ENCODE data around the gene MT1A.

MT1A gene

GRCh38 chr16:56651586-56651985, 13.1 kb downstream of the MT1A start, which contains the start of gene MT1B:
Gene MT1B (plus strand): TSS chr16:56651886. CDS start chr16:56651954, 68 bp downstream.
- no peaks in the 10 kb centered on the region for H4K20me1 ChIP-seq (ENCODE audit: control insufficient read depth, insufficient read depth, low read depth, low read length)
- H3K27ac ChIP-seq (ENCODE audit: low read depth, low read length): no peak within 1 kb of the TSS
- H3K79me2 ChIP-seq (ENCODE audit: control insufficient read depth, low read length): no peaks in the 10 kb centered on the region
- no peak within 1 kb of the TSS for H3K4me3 ChIP-seq (ENCODE audit: low read length)
- H3K4me1 ChIP-seq (ENCODE audit: control insufficient read depth, low read length): no peaks in the 10 kb centered on the region
- H3F3A ChIP-seq (ENCODE audit: control insufficient read depth, insufficient read depth): no peaks in the 10 kb centered on the region
- H3K4me2 ChIP-seq (ENCODE audit: low read length): no peak within 1 kb of the TSS
- H3K9me2 ChIP-seq (replicated peaks; ENCODE audit: control insufficient read depth, low read length): no peaks in the 10 kb centered on the region
- no peaks in the 10 kb centered on the region for H3K36me3 ChIP-seq (ENCODE audit: control insufficient read depth, low read length)
- H3K9me3 ChIP-seq (ENCODE audit: control insufficient read depth, insufficient read depth, low read length): no peaks in the 10 kb centered on the region
- TF ChIP-seq CTCF (IDR thresholded peaks at IDR 0.05; ENCODE audit: low read depth, low read length, poor library complexity, severe bottlenecking) (no peak), EZH2phosphoT487 (IDR thresholded peaks at IDR 0.05; ENCODE audit: borderline replicate concordance, low read length) (no peak)
- peaks cover 40% of the 10 kb centered on the region for H3K27me3 ChIP-seq (ENCODE audit: control insufficient read depth, low read length)

GRCh38 chr16:56652600-56652999, 14.1 kb downstream of the MT1A start:
- no peak overlapping the region for H3K4me2 ChIP-seq (ENCODE audit: low read length)
- TF ChIP-seq EZH2phosphoT487 (IDR thresholded peaks at IDR 0.05; ENCODE audit: borderline replicate concordance, low read length): no peak
- TF ChIP-seq CTCF (IDR thresholded peaks at IDR 0.05; ENCODE audit: low read depth, low read length, poor library complexity, severe bottlenecking): no peak
- no peaks in the 10 kb centered on the region for H3K9me3 ChIP-seq (ENCODE audit: control insufficient read depth, insufficient read depth, low read length)
- no peaks in the 10 kb centered on the region for H3K79me2 ChIP-seq (ENCODE audit: control insufficient read depth, low read length)
- H3K9me2 ChIP-seq (replicated peaks; ENCODE audit: control insufficient read depth, low read length): no peaks in the 10 kb centered on the region
- peaks cover 35% of the 10 kb centered on the region for H3K27me3 ChIP-seq (ENCODE audit: control insufficient read depth, low read length)
- no peaks in the 10 kb centered on the region for H3F3A ChIP-seq (ENCODE audit: control insufficient read depth, insufficient read depth)
- no peak overlapping the region for H3K27ac ChIP-seq (ENCODE audit: low read depth, low read length)
- no peak overlapping the region for H3K4me3 ChIP-seq (ENCODE audit: low read length)
- no peaks in the 10 kb centered on the region for H3K36me3 ChIP-seq (ENCODE audit: control insufficient read depth, low read length)
- no peaks in the 10 kb centered on the region for H4K20me1 ChIP-seq (ENCODE audit: control insufficient read depth, insufficient read depth, low read depth, low read length)
- no peaks in the 10 kb centered on the region for H3K4me1 ChIP-seq (ENCODE audit: control insufficient read depth, low read length)

GRCh38 chr16:56653218-56653617, 14.8 kb downstream of the MT1A start:
- Histone ChIP-seq H3K27ac (ENCODE audit: low read depth, low read length) (no peak overlapping the region), H3K27me3 (ENCODE audit: control insufficient read depth, low read length) (peaks cover 34% of the 10 kb centered on the region)

More at GRCh38 chr16:56653218-56653617, 14.8 kb downstream of the MT1A start:
- Histone ChIP-seq H3K79me2 (ENCODE audit: control insufficient read depth, low read length) (no peaks in the 10 kb centered on the region), H3K4me1 (ENCODE audit: control insufficient read depth, low read length) (peaks cover 4% of the 10 kb centered on the region), H3K4me2 (ENCODE audit: low read length) (no peak overlapping the region), H3K4me3 (ENCODE audit: low read length) (no peak overlapping the region), H3K9me2 (replicated peaks; ENCODE audit: control insufficient read depth, low read length) (no peaks in the 10 kb centered on the region), H3F3A (ENCODE audit: control insufficient read depth, insufficient read depth) (no peaks in the 10 kb centered on the region), H3K36me3 (ENCODE audit: control insufficient read depth, low read length) (no peaks in the 10 kb centered on the region), H4K20me1 (ENCODE audit: control insufficient read depth, insufficient read depth, low read depth, low read length) (no peaks in the 10 kb centered on the region), H3K9me3 (ENCODE audit: control insufficient read depth, insufficient read depth, low read length) (no peaks in the 10 kb centered on the region)
- TF ChIP-seq EZH2phosphoT487 (IDR thresholded peaks at IDR 0.05; ENCODE audit: borderline replicate concordance, low read length) (no peak), CTCF (IDR thresholded peaks at IDR 0.05; ENCODE audit: low read depth, low read length, poor library complexity, severe bottlenecking) (no peak)
